ENCODE measurements around the gene FBLN2. TPM values are rescaled to one million over a fixed set of nuclear protein-coding genes. Genes with fewer than 3 reads are reported as not detected.

FBLN2 gene
- total and polyA plus RNA-seq, 2 of the 4 experiments (the other 2 are of a cell fraction): 11.8 to 60.8 TPM

DNA sequence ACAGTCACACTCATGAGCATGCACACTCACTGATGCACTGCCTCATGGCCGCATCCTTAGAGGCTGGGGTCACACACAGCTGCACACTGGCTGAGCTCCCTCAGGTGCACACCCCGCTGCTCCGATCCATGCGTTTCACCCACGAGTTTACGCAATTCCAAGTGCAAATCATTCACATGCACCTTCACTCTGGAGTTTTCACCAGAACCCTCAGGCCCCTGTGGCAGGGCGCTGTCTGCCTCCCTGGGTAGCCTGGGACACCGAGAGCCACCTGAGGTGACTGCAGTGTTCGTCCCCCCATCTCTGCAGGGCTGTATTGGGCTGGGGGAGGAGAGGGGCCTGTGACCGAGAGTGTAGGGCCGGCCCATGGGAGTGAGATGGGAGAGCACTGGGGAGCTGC, 134.8 kb downstream of the FBLN2 start:
- no peaks in the 10 kb centered on the region for H4K20me1 ChIP-seq (ENCODE audit: insufficient read depth, low read length)
- no peak overlapping the region for H4K91ac ChIP-seq (ENCODE audit: insufficient read depth, low read depth, low read length)
- H3K9me3 ChIP-seq (ENCODE audit: control insufficient read depth, insufficient read depth, low read length): no peaks in the 10 kb centered on the region
- no peak overlapping the region for H4K5ac ChIP-seq (ENCODE audit: low read depth, low read length)
- H2BK120ac ChIP-seq (ENCODE audit: low read depth, low read length): no peak overlapping the region
- no peak overlapping the region for H2AK9ac ChIP-seq (replicated peaks; ENCODE audit: low read depth, low read length, poor library complexity)
- H3K56ac ChIP-seq (ENCODE audit: extremely low read depth, insufficient read depth, low read length): no peak overlapping the region
- ATAC-seq (ENCODE audit: low read depth) (no peak), DNase-seq (no peak)
- WGBS, 2 experiments (ENCODE audit: extremely low coverage in 2 of 2, insufficient read length in 1 of 2): 65% methylated on average over 2 of the region's 11 CpGs; no CpG with 5 or more reads in 1 of the 2 experiments
- H2BK5ac ChIP-seq (ENCODE audit: low read depth, low read length, poor library complexity, severe bottlenecking): no peak overlapping the region
- H3K4me3 ChIP-seq (ENCODE audit: insufficient read depth, low read depth, low read length): no peak overlapping the region
- ChIA-PET CTCF (no interaction called here), POLR2A (ENCODE audit: unreplicated experiment) (no interaction called here)
- no peak overlapping the region for H3K14ac ChIP-seq (replicated peaks; ENCODE audit: low read depth, low read length)
- in situ Hi-C loops (cut with MboI; ENCODE audit: low sequenced_read_pairs) (no loop called here), dilution Hi-C loops (cut with HindIII; ENCODE audit: low sequenced_read_pairs, unreplicated experiment) (no loop called here), intact Hi-C loops (cut with micrococcal nuclease) (no loop called here)
- H3K9ac ChIP-seq (ENCODE audit: low read depth, low read length): no peak overlapping the region
- no peaks in the 10 kb centered on the region for H3K4me1 ChIP-seq (ENCODE audit: control insufficient read depth, insufficient read depth, low read length)
- H3K18ac ChIP-seq (ENCODE audit: low read depth, low read length): no peak overlapping the region
- no peak overlapping the region for H4K8ac ChIP-seq (ENCODE audit: low read depth in 2 of 2, low read length in 2 of 2)
- H3K9me1 ChIP-seq (ENCODE audit: insufficient read depth, low read length): no peaks in the 10 kb centered on the region
- no peak overlapping the region for H2BK15ac ChIP-seq (ENCODE audit: low read depth, low read length)
- no peak overlapping the region for H3K23ac ChIP-seq (ENCODE audit: low read depth, low read length)
- H2AK5ac ChIP-seq (ENCODE audit: low read depth, low read length): no peak overlapping the region
- H3K79me1 ChIP-seq (ENCODE audit: low read depth in 1 of 2, low read length in 2 of 2): no peaks in the 10 kb centered on the region
- no peaks in the 10 kb centered on the region for H3K36me3 ChIP-seq (ENCODE audit: control insufficient read depth, insufficient read depth, low read length)
- no peak overlapping the region for H3K27ac ChIP-seq (ENCODE audit: insufficient read depth, low read length)
- no peak overlapping the region for H3K4me2 ChIP-seq (ENCODE audit: low read depth, low read length)
- H3K4ac ChIP-seq (ENCODE audit: low read depth, low read length): no peak overlapping the region
- H2AFZ ChIP-seq (replicated peaks; ENCODE audit: low read length, poor library complexity): no peak overlapping the region
- H2BK20ac ChIP-seq (ENCODE audit: low read depth, low read length): no peak overlapping the region
- peaks cover 9% of the 10 kb centered on the region for H3K27me3 ChIP-seq (ENCODE audit: control insufficient read depth, insufficient read depth, low read length)
- no TSS peak for BruUV-seq (replicated peaks)
- TF ChIP-seq RFX5 (IDR thresholded peaks at IDR 0.05; ENCODE audit: low read depth, low read length): no peak
- TF ChIP-seq CEBPB (IDR thresholded peaks at IDR 0.05; ENCODE audit: low read depth, low read length): no peak
- no peak for TF ChIP-seq MAFK (IDR thresholded peaks at IDR 0.05; ENCODE audit: low read depth, low read length)
- no peak for TF ChIP-seq RCOR1 (IDR thresholded peaks at IDR 0.05; ENCODE audit: insufficient replicate concordance, low read length)
- no peak for TF ChIP-seq MAZ (IDR thresholded peaks at IDR 0.05; ENCODE audit: borderline replicate concordance, low read depth, low read length)
- no peak for TF ChIP-seq MXI1 (IDR thresholded peaks at IDR 0.05; ENCODE audit: borderline replicate concordance, low read depth, low read length)
- no peak for TF ChIP-seq POLR2A (IDR thresholded peaks at IDR 0.05; ENCODE audit: low read depth, low read length)
- no peak for TF ChIP-seq ELK1 (IDR thresholded peaks at IDR 0.05; ENCODE audit: borderline replicate concordance, low read depth, low read length)
- no peak for TF ChIP-seq CHD1 (IDR thresholded peaks at IDR 0.05; ENCODE audit: low read depth, low read length)
- TF ChIP-seq SMC3 (IDR thresholded peaks at IDR 0.05; ENCODE audit: low read depth, low read length): no peak
- TF ChIP-seq CTCF (conservative IDR thresholded peaks at IDR 0.05; ENCODE audit: low read depth, low read length): no peak
- no peak for TF ChIP-seq FOS (IDR thresholded peaks at IDR 0.05; ENCODE audit: low read depth, low read length)
- no peak for TF ChIP-seq NFE2L2 (IDR thresholded peaks at IDR 0.05; ENCODE audit: low read depth, low read length)
- TF ChIP-seq RAD21 (IDR thresholded peaks at IDR 0.05; ENCODE audit: low read length): no peak

Data from IMR-90 (cell line).